Transverse colon (tissue), 4 donors: ENCODE measurements around the gene LAMA3.

Experiments
- POLR2AphosphoS5 ChIP-seq, 3 donors: sonication (generic); formaldehyde crosslinking; IDR thresholded peaks; one replicate each; pipeline ENCODE4 v1.6.1; 2016; ENCODE audit warnings: antibody characterized with exemption in 3 of 3
- TF ChIP-seq, protein P1 (sequence below), 5 experiments: fragments of 200-600 bp in 3 of 5; fragments of 450-650 bp in 2 of 5; sonication (generic) in 3 of 5; IDR thresholded peaks; 1 replicate in 2 of 5; 2 replicates in 3 of 5; pipeline ENCODE4 v1.5.1; 2016 to 2017; ENCODE audit warnings: antibody characterized with exemption in 5 of 5, inconsistent platforms in 3 of 5, mild to moderate bottlenecking in 2 of 5, moderate library complexity in 1 of 5

DNA sequence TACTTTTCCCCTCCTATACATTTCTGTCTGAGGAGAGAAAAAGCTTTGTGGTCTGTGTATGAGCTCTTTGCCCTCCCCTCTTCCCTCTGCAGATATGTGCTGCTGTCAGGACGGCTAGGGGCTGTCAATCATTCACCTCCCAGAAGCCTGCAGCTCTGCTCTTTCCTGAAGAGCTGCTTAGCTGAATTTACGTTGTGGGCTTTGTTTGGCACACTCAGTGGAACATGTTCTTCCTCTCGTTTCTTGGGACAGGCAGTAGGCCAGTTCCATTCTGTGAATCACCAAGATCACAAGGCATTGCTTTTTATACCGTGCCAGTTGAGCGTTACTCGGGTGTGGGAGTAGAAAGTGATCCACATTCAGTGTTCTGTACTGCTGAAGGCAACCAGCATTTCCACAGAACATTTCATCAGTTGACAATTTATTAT lies 136.7 kb downstream of the LAMA3 start:
- TF ChIP-seq, protein P1, sequence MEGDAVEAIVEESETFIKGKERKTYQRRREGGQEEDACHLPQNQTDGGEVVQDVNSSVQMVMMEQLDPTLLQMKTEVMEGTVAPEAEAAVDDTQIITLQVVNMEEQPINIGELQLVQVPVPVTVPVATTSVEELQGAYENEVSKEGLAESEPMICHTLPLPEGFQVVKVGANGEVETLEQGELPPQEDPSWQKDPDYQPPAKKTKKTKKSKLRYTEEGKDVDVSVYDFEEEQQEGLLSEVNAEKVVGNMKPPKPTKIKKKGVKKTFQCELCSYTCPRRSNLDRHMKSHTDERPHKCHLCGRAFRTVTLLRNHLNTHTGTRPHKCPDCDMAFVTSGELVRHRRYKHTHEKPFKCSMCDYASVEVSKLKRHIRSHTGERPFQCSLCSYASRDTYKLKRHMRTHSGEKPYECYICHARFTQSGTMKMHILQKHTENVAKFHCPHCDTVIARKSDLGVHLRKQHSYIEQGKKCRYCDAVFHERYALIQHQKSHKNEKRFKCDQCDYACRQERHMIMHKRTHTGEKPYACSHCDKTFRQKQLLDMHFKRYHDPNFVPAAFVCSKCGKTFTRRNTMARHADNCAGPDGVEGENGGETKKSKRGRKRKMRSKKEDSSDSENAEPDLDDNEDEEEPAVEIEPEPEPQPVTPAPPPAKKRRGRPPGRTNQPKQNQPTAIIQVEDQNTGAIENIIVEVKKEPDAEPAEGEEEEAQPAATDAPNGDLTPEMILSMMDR (IDR thresholded peaks at IDR 0.05) = no peak
- peak; percentile 40 to 69 (median 68) for TF ChIP-seq POLR2AphosphoS5 (IDR thresholded peaks at IDR 0.05)
